ENCODE measurements around the gene GFER.
"Not testable (repeated sequence)": the region's sequence is repeated elsewhere in the genome, so short reads cannot be mapped to it uniquely, and the experiment has no call there.

GFER gene

GRCh38 chr16:1961651-1962067 is 22.3 kb upstream of the GFER start:
- DNase-seq, result peak; percentile 55
- peaks cover 35% of the 10 kb centered on the region for H3K36me3 ChIP-seq

GRCh38 chr16:1962161-1963153 is 21.5 kb upstream of the GFER start:
- DNase-seq, result peak; percentile 22

More at GRCh38 chr16:1961651-1962067, 22.3 kb upstream of the GFER start:
- Histone ChIP-seq H3K9me3 (no peaks in the 10 kb centered on the region), H3K27me3 (no peaks in the 10 kb centered on the region), H3K4me1 (no peaks in the 10 kb centered on the region), H3K4me3 (ENCODE audit: low read depth, low read length) (peak overlapping the region; percentile 94; the same call in 1 of the 2 replicates)
- TF ChIP-seq CTCF (IDR thresholded peaks at IDR 0.05; ENCODE audit: low read depth, low read length), result no peak

GRCh38 chr16:1963806-1964505 is 20.0 kb upstream of the GFER start:
- Histone ChIP-seq H3K4me3 (ENCODE audit: low read depth, low read length) (peak overlapping the region; percentile 94), H3K4me1 (no peaks in the 10 kb centered on the region), H3K9me3 (no peaks in the 10 kb centered on the region), H3K27me3 (no peaks in the 10 kb centered on the region), H3K36me3 (peaks cover 35% of the 10 kb centered on the region)
- TF ChIP-seq CTCF (IDR thresholded peaks at IDR 0.05; ENCODE audit: low read depth, low read length), result 0 out of 2 replicates have a peak, but pooled peaks have one; percentile 20
- DNase-seq, result peak; percentile 22

More at GRCh38 chr16:1962161-1963153, 21.5 kb upstream of the GFER start:
- not testable (repeated sequence) for H3K4me1 ChIP-seq, H3K9me3 ChIP-seq, H3K27me3 ChIP-seq
- Histone ChIP-seq H3K36me3 (peaks cover 35% of the 10 kb centered on the region), H3K4me3 (ENCODE audit: low read depth, low read length) (peak overlapping the region; percentile 94)

- no peak for TF ChIP-seq CTCF (IDR thresholded peaks at IDR 0.05; ENCODE audit: low read depth, low read length)
- no peaks in the 10 kb centered on the region for H3K9me3 ChIP-seq
- H3K4me1 ChIP-seq, result no peaks in the 10 kb centered on the region
- H3K27me3 ChIP-seq, result no peaks in the 10 kb centered on the region
- H3K36me3 ChIP-seq, result peaks cover 35% of the 10 kb centered on the region
- peak; percentile 100 for DNase-seq
- H3K4me3 ChIP-seq (ENCODE audit: low read depth, low read length), result peak within 1 kb of the TSS; percentile 94
Observed at GRCh38 chr16:1964506-1965395, 19.2 kb upstream of the GFER start, which contains the start of gene RPS2. Gene RPS2, minus strand, starts transcription at chr16:1964826. Its CDS starts 201 bp downstream, at chr16:1964625.

- TF ChIP-seq CTCF (IDR thresholded peaks at IDR 0.05; ENCODE audit: low read depth, low read length), result no peak
- Histone ChIP-seq H3K4me1 (no peaks in the 10 kb centered on the region), H3K27me3 (no peaks in the 10 kb centered on the region), H3K4me3 (ENCODE audit: low read depth, low read length) (peak overlapping the region; percentile 94), H3K9me3 (no peaks in the 10 kb centered on the region), H3K36me3 (peaks cover 35% of the 10 kb centered on the region)
- no peak for DNase-seq
Observed at GRCh38 chr16:1965396-1966001, 18.5 kb upstream of the GFER start.
